HFFc6 (cell line): ENCODE data around the gene ACTMAP. TPM values are rescaled to one million over a fixed set of nuclear protein-coding genes. Genes with fewer than 3 reads are reported as not detected.
"Not testable (repeated sequence)": the region's sequence is repeated elsewhere in the genome, so short reads cannot be mapped to it uniquely, and the experiment has no call there.

ENCODE experiments used
- DNase-seq: peaks from one replicate; pipeline ENCODE4 v3.0.0-alpha.2; 2018
- H3K27ac Mint-ChIP-seq: 2 replicates; pipeline ENCODE4 v1.8.0; 2020; ENCODE audit warnings: mild to moderate bottlenecking, mixed read lengths
- H3K27me3 Mint-ChIP-seq: 2 replicates; pipeline ENCODE4 v1.8.0; 2021; ENCODE audit warnings: mild to moderate bottlenecking, moderate library complexity, mixed read lengths; ENCODE audit not compliant: insufficient read depth
- H3K36me3 Mint-ChIP-seq: 2 replicates; pipeline ENCODE4 v1.8.0; 2021; ENCODE audit warnings: low read depth, mixed read lengths
- H3K4me1 Mint-ChIP-seq: 2 replicates; pipeline ENCODE4 v1.8.0; 2020; ENCODE audit warnings: low read depth, mixed read lengths
- H3K4me3 Mint-ChIP-seq: 2 replicates; pipeline ENCODE4 v1.8.0; 2020; ENCODE audit warnings: mild to moderate bottlenecking, moderate library complexity, mixed read lengths
- H3K9me3 Mint-ChIP-seq: 2 replicates; pipeline ENCODE4 v1.8.0; 2020; ENCODE audit warnings: mild to moderate bottlenecking, mixed read lengths
- CTCF ChIP-seq: fragments of 200-600 bp; sonication (generic); IDR thresholded peaks from 2 replicates; pipeline ENCODE4 v1.5.0; 2021; ENCODE audit warnings: antibody characterized with exemption, mild to moderate bottlenecking
- total RNA-seq, 6 experiments: library from RNA; stranded (reverse); fragmentation: NEBNext Ultra II Directional; extraction: Animal tissue kit (Norgen Biotek cat#: 25700); gene quantifications; 2 replicates in 1 of 6; 3 replicates in 5 of 6; pipeline ENCODE4 v1.2.3, GENCODE V29; 2021

The ACTMAP gene
- total RNA-seq, 6 experiments from 2014 or later, result 6.7 to 8.5 (median 7.5) TPM

- Mint-ChIP-seq H3K4me1 (peaks cover 7% of the 10 kb centered on the region), H3K9me3 (no peaks in the 10 kb centered on the region), H3K27me3 (no peaks in the 10 kb centered on the region), H3K36me3 (peaks cover 45% of the 10 kb centered on the region), H3K4me3 (no peak overlapping the region), H3K27ac (no peak overlapping the region)
- TF ChIP-seq CTCF, result no peak
- no peak for DNase-seq
Measured at GRCh38 chr19:40733149-40733548, 17.1 kb downstream of the ACTMAP start.

GRCh38 chr19:40732304-40732703, 18.0 kb downstream of the ACTMAP start:
- not testable (repeated sequence) for H3K27me3 Mint-ChIP-seq, H3K9me3 Mint-ChIP-seq, H3K4me3 Mint-ChIP-seq, H3K4me1 Mint-ChIP-seq, DNase-seq, H3K27ac Mint-ChIP-seq
- H3K36me3 Mint-ChIP-seq, result peaks cover 40% of the 10 kb centered on the region

- H3K4me1 Mint-ChIP-seq, H3K27me3 Mint-ChIP-seq, H3K4me3 Mint-ChIP-seq, H3K27ac Mint-ChIP-seq, H3K9me3 Mint-ChIP-seq, DNase-seq: not testable (repeated sequence)
- H3K36me3 Mint-ChIP-seq, result peaks cover 28% of the 10 kb centered on the region
Measured at GRCh38 chr19:40730065-40730464, 20.2 kb downstream of the ACTMAP start.

GRCh38 chr19:40726279-40726678, 24.0 kb downstream of the ACTMAP start:
- Mint-ChIP-seq H3K4me3 (no peak overlapping the region), H3K27ac (no peak overlapping the region), H3K36me3 (peaks cover 25% of the 10 kb centered on the region), H3K27me3 (peaks cover 2% of the 10 kb centered on the region; the same call in 1 of the 2 replicates), H3K4me1 (peaks cover 24% of the 10 kb centered on the region), H3K9me3 (no peaks in the 10 kb centered on the region)
- TF ChIP-seq CTCF, result no peak
- DNase-seq, result no peak

- no peak overlapping the region for H3K4me3 Mint-ChIP-seq
- no peak overlapping the region for H3K27ac Mint-ChIP-seq
- peaks cover 26% of the 10 kb centered on the region for H3K36me3 Mint-ChIP-seq
- H3K4me1 Mint-ChIP-seq, result peaks cover 38% of the 10 kb centered on the region
- TF ChIP-seq CTCF, result no peak
- no peaks in the 10 kb centered on the region for H3K9me3 Mint-ChIP-seq
- DNase-seq, result no peak
- H3K27me3 Mint-ChIP-seq, result peaks cover 2% of the 10 kb centered on the region; the same call in 1 of the 2 replicates
Measured at GRCh38 chr19:40724855-40725254, 25.4 kb downstream of the ACTMAP start.

- Mint-ChIP-seq H3K36me3 (peaks cover 26% of the 10 kb centered on the region), H3K27ac (no peak overlapping the region), H3K4me1 (peaks cover 43% of the 10 kb centered on the region), H3K4me3 (no peak overlapping the region), H3K27me3 (peaks cover 2% of the 10 kb centered on the region; the same call in 1 of the 2 replicates), H3K9me3 (no peaks in the 10 kb centered on the region)
- TF ChIP-seq CTCF, result no peak
- DNase-seq, result no peak
Measured at GRCh38 chr19:40724315-40724714, 26.0 kb downstream of the ACTMAP start.
